ENCODE data around the gene PRRT1B.

PRRT1B gene

GRCh38 chr9:131603711-131604439 lies 58.6 kb downstream of the PRRT1B start:
- no peak for TF ChIP-seq CTCF (IDR thresholded peaks at IDR 0.05; ENCODE audit: low read depth, low read length)
- H3K4me3 ChIP-seq (ENCODE audit: low read depth, low read length), result no peak overlapping the region

GRCh38 chr9:131605770-131606590 lies 60.7 kb downstream of the PRRT1B start:
- no peak overlapping the region for H3K4me3 ChIP-seq (ENCODE audit: low read depth, low read length)
- TF ChIP-seq CTCF (IDR thresholded peaks at IDR 0.05; ENCODE audit: low read depth, low read length), result no peak

GRCh38 chr9:131606896-131607567 lies 61.7 kb downstream of the PRRT1B start:
- no peak overlapping the region for H3K4me3 ChIP-seq (ENCODE audit: low read depth, low read length)
- TF ChIP-seq CTCF (IDR thresholded peaks at IDR 0.05; ENCODE audit: low read depth, low read length), result no peak

- no peak for TF ChIP-seq CTCF (IDR thresholded peaks at IDR 0.05; ENCODE audit: low read depth, low read length)
- H3K4me3 ChIP-seq (ENCODE audit: low read depth, low read length), result no peak overlapping the region
Measured at GRCh38 chr9:131607591-131607990, 62.3 kb downstream of the PRRT1B start.

- H3K4me3 ChIP-seq (ENCODE audit: low read depth, low read length), result peak overlapping the region; percentile 38
- TF ChIP-seq CTCF (IDR thresholded peaks at IDR 0.05; ENCODE audit: low read depth, low read length), result no peak
Measured at GRCh38 chr9:131608493-131609037, 63.2 kb downstream of the PRRT1B start.
